ENCODE measurements around the gene CASP1.

Gene CASP1

DNA sequence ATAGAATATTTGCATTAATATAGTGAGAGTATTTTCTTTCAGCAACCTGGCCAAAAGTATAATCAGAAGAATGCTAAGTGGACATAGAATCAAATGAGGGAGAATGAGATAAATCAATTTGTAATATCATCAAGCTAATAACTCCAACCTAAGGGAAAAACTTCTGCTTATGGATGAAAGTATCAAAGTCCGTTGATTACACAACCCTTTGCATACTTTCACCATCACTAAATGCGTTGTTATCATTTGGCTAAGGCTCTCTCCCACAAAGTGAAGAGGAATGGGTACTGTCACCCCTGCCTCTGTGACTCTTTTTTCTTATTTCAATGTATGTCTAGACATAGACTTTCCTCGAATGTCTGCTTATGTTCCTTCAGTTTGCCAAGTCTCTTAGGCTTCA is 50.1 kb downstream of the CASP1 start:
- DNase-seq (ENCODE audit: low spot score), result no peak

GRCh38 chr11:104979839-104980238 is 55.1 kb downstream of the CASP1 start:
- no peak for DNase-seq (ENCODE audit: low spot score)

All from RKO (cell line).